PC-9 (cell line): ENCODE data around the gene DAPK2.

Source experiments
- EZH2 ChIP-seq: fragments of 200-600 bp; sonication (generic); IDR thresholded peaks from 2 replicates; pipeline ENCODE4 v1.8.0; 2017; ENCODE audit warnings: antibody characterized with exemption, low read depth
- TF ChIP-seq, protein P1 (sequence below): fragments of 200-600 bp; sonication (generic); conservative IDR thresholded peaks from 2 replicates; pipeline ENCODE4 v1.6.1; 2017; ENCODE audit warnings: mixed run types, antibody characterized with exemption, mild to moderate bottlenecking, moderate library complexity

DNA sequence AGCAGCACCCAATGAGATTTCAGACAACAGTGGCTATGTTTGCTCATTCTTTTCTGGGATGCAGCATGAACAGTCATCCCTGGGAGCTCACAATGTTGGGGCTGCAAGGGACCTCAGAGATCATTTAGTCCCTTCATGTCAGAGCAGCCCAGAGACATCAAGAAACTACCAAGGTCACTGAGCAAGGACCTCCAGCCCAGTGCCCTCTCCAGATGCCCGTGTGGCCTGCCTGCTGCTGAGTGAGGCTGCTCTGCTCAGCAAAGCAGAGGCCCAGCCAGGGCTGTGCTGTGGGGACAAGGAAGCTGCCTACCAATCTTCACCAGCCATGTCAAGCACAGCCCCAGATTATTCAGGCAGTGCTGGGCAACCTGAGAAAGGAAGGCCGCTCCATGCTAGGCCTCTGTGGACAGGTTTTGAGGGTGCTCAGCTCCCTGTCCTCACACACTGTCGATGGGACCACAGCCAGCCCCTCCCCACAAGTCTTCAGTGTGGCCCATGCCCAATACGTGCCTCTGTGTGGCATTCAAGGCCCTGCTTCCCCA lies 99.7 kb downstream of the DAPK2 start:
- TF ChIP-seq, protein P1, sequence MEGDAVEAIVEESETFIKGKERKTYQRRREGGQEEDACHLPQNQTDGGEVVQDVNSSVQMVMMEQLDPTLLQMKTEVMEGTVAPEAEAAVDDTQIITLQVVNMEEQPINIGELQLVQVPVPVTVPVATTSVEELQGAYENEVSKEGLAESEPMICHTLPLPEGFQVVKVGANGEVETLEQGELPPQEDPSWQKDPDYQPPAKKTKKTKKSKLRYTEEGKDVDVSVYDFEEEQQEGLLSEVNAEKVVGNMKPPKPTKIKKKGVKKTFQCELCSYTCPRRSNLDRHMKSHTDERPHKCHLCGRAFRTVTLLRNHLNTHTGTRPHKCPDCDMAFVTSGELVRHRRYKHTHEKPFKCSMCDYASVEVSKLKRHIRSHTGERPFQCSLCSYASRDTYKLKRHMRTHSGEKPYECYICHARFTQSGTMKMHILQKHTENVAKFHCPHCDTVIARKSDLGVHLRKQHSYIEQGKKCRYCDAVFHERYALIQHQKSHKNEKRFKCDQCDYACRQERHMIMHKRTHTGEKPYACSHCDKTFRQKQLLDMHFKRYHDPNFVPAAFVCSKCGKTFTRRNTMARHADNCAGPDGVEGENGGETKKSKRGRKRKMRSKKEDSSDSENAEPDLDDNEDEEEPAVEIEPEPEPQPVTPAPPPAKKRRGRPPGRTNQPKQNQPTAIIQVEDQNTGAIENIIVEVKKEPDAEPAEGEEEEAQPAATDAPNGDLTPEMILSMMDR, result no peak
- no peak for TF ChIP-seq EZH2
